H1 (cell line): ENCODE data around the gene THAP7. TPM values are rescaled to one million over a fixed set of nuclear protein-coding genes. Genes with fewer than 3 reads are reported as not detected.

Experiments
- CTCF ChIA-PET: fragments of 300-600 bp; sonication (Branson Sonifier 250); formaldehyde crosslinking; loops from one replicate; lab custom pipeline; 2021; ENCODE audit not compliant: partially characterized antibody; lab: Charles Lee
- POLR2A ChIA-PET: fragments of 300-600 bp; sonication (Branson Sonifier 250); formaldehyde crosslinking; loops from one replicate; lab custom pipeline; 2021; ENCODE audit warnings: inconsistent platforms; ENCODE audit not compliant: partially characterized antibody; lab: Charles Lee
- DNase-seq, 2 experiments: peaks; one replicate each; pipeline versions ENCODE4 v3.0.0 to v3.0.0-alpha.2; 2010 to 2022; ENCODE audit warnings: low spot score in 2 of 2, low read depth in 1 of 2, mixed read lengths in 1 of 2
- FAIRE-seq: peaks from 2 replicates; lab custom pipeline; 2011; peaks lifted over from hg19 to GRCh38; lab: Jason Lieb, UNC
- H2AFZ ChIP-seq: 2 replicates; pipeline ENCODE4 v1.8.1; 2012; ENCODE audit warnings: low read length, inconsistent platforms
- H2AK5ac ChIP-seq: 2 replicates; pipeline ENCODE4 v1.6.1; 2013; ENCODE audit warnings: low read depth, low read length
- H2BK120ac ChIP-seq: replicated peaks from 2 replicates; pipeline ENCODE3; 2013; ENCODE audit warnings: low read depth, low read length, inconsistent platforms
- H2BK12ac ChIP-seq: 2 replicates; pipeline ENCODE4 v1.6.1; 2013; ENCODE audit warnings: low read depth, low read length
- H2BK15ac ChIP-seq: 2 replicates; pipeline ENCODE4 v1.6.1; 2013; ENCODE audit warnings: low read length
- H2BK20ac ChIP-seq: 2 replicates; pipeline ENCODE4 v1.6.1; 2013; ENCODE audit warnings: low read length
- H2BK5ac ChIP-seq: 2 replicates; pipeline ENCODE4 v1.6.1; 2013; ENCODE audit warnings: low read depth, low read length
- H3K14ac ChIP-seq: 2 replicates; pipeline ENCODE4 v1.6.1; 2013; ENCODE audit warnings: inconsistent platforms; ENCODE audit not compliant: insufficient read length
- H3K18ac ChIP-seq: 2 replicates; pipeline ENCODE4 v1.6.1; 2013; ENCODE audit warnings: low read length; ENCODE audit errors: extremely low read depth
- H3K23ac ChIP-seq: 2 replicates; pipeline ENCODE4 v1.6.1; 2013; ENCODE audit warnings: inconsistent platforms; ENCODE audit not compliant: insufficient read length
- H3K23me2 ChIP-seq: 2 replicates; pipeline ENCODE4 v1.6.1; 2013; ENCODE audit warnings: low read depth, low read length
- H3K27ac ChIP-seq: 2 replicates; pipeline ENCODE4 v1.6.1; 2011; ENCODE audit warnings: low read depth, low read length, inconsistent platforms
- H3K27me3 ChIP-seq, 4 experiments: replicated peaks in 1 of 4; 1 replicate in 1 of 4; 2 replicates in 3 of 4; pipeline versions ENCODE4 v1.6.1 to v1.8.1; 2011 to 2013; ENCODE audit warnings: low read length in 3 of 4, mild to moderate bottlenecking in 3 of 4, inconsistent platforms in 2 of 4, mixed read lengths in 2 of 4, moderate library complexity in 1 of 4; ENCODE audit not compliant: control insufficient read depth in 3 of 4, insufficient read depth in 3 of 4; ENCODE audit errors: extremely low read depth in 1 of 4
- H3K36me3 ChIP-seq, 4 experiments: 2 replicates each; pipeline versions ENCODE4 v1.6.1 to v1.8.1; 2011 to 2013; ENCODE audit warnings: mild to moderate bottlenecking in 4 of 4, low read length in 3 of 4, moderate library complexity in 2 of 4, control low read depth in 1 of 4, inconsistent platforms in 1 of 4; ENCODE audit not compliant: insufficient read depth in 4 of 4, control insufficient read depth in 2 of 4
- H3K4ac ChIP-seq: replicated peaks from 2 replicates; pipeline ENCODE3; 2013; ENCODE audit warnings: low read length, low read depth, mixed read lengths, inconsistent platforms; ENCODE audit not compliant: insufficient read length
- H3K4me1 ChIP-seq, 4 experiments: replicated peaks in 1 of 4; 1 replicate in 1 of 4; 2 replicates in 3 of 4; pipeline versions ENCODE4 v1.6.1 to v1.8.1; 2011 to 2013; ENCODE audit warnings: low read length in 3 of 4, inconsistent platforms in 2 of 4, mixed read lengths in 1 of 4; ENCODE audit not compliant: insufficient read depth in 4 of 4, control insufficient read depth in 3 of 4
- H3K4me2 ChIP-seq, 2 experiments: 2 replicates each; pipeline versions ENCODE4 v1.6.1 to v1.8.1; 2011 to 2013; ENCODE audit warnings: low read depth in 2 of 2, low read length in 2 of 2, control low read depth in 1 of 2, inconsistent platforms in 1 of 2, mild to moderate bottlenecking in 1 of 2; ENCODE audit not compliant: insufficient read depth in 1 of 2
- H3K4me3 ChIP-seq, 4 experiments: fragments of 200-600, 300-600 bp in 1 of 4; sonication (generic), shearing (Covaris generic), sonication (Bioruptor Twin) in 1 of 4; 2 replicates each; pipeline versions ENCODE4 v1.5.1 to v1.8.1; 2011 to 2016; ENCODE audit warnings: low read length in 4 of 4, low read depth in 3 of 4, control low read depth in 2 of 4, inconsistent platforms in 2 of 4, mild to moderate bottlenecking in 2 of 4, mixed read lengths in 1 of 4, moderate library complexity in 1 of 4; ENCODE audit not compliant: insufficient read depth in 2 of 4; ENCODE audit errors: extremely low read depth in 1 of 4
- H3K56ac ChIP-seq: replicated peaks from 2 replicates; pipeline ENCODE3; 2013; ENCODE audit warnings: low read depth, mild to moderate bottlenecking, mixed read lengths, low read length, inconsistent platforms; ENCODE audit not compliant: insufficient read length
- H3K79me1 ChIP-seq: 2 replicates; pipeline ENCODE4 v1.6.1; 2013; ENCODE audit warnings: low read depth, low read length, control low read depth
- H3K79me2 ChIP-seq, 2 experiments: 2 replicates each; pipeline versions ENCODE4 v1.6.1 to v1.8.1; 2012 to 2013; ENCODE audit warnings: low read length in 2 of 2, mild to moderate bottlenecking in 2 of 2, inconsistent platforms in 1 of 2; ENCODE audit not compliant: insufficient read depth in 2 of 2, control insufficient read depth in 1 of 2
- H3K9ac ChIP-seq, 4 experiments: replicated peaks in 1 of 4; 1 replicate in 1 of 4; 2 replicates in 3 of 4; pipeline versions ENCODE4 v1.6.1 to v1.8.1; 2011 to 2013; ENCODE audit warnings: low read depth in 3 of 4, low read length in 3 of 4, control low read depth in 2 of 4, mild to moderate bottlenecking in 2 of 4, moderate library complexity in 2 of 4, inconsistent platforms in 1 of 4; ENCODE audit errors: extremely low read depth in 1 of 4
- H3K9me3 ChIP-seq, 2 experiments: 2 replicates each; pipeline versions ENCODE4 v1.6.1 to v1.8.1; 2012 to 2013; ENCODE audit warnings: mild to moderate bottlenecking in 2 of 2, moderate library complexity in 2 of 2, control low read depth in 1 of 2, inconsistent platforms in 1 of 2, low read depth in 1 of 2, low read length in 1 of 2, mixed read lengths in 1 of 2; ENCODE audit not compliant: insufficient read depth in 2 of 2
- H4K20me1 ChIP-seq, 2 experiments: replicated peaks in 1 of 2; 2 replicates each; pipeline versions ENCODE3 to v1.8.1; 2011 to 2013; ENCODE audit warnings: inconsistent platforms in 2 of 2, low read length in 2 of 2, mild to moderate bottlenecking in 1 of 2; ENCODE audit not compliant: insufficient read depth in 2 of 2, control insufficient read depth in 1 of 2
- H4K5ac ChIP-seq: 2 replicates; pipeline ENCODE4 v1.6.1; 2013; ENCODE audit warnings: low read length, low read depth, mixed read lengths, inconsistent platforms; ENCODE audit not compliant: insufficient read length
- H4K8ac ChIP-seq: 2 replicates; pipeline ENCODE4 v1.8.0; 2013; ENCODE audit warnings: mild to moderate bottlenecking, moderate library complexity, low read length, inconsistent platforms; ENCODE audit not compliant: insufficient read depth; ENCODE audit errors: extremely low read depth
- H4K91ac ChIP-seq: replicated peaks from 2 replicates; pipeline ENCODE3; 2013; ENCODE audit warnings: low read length, mixed read lengths, inconsistent platforms; ENCODE audit not compliant: insufficient read length
- EGR1 ChIP-seq: IDR thresholded peaks from 2 replicates; pipeline ENCODE4 v1.6.1; 2011; ENCODE audit warnings: low read depth, low read length, borderline replicate concordance
- SP2 ChIP-seq: IDR thresholded peaks from 2 replicates; pipeline ENCODE4 v1.6.1; 2012; ENCODE audit warnings: mild to moderate bottlenecking, low read length, inconsistent platforms
- WGBS, 2 experiments: shearing (Covaris generic) in 1 of 2; methylation state at CpG; one replicate each; pipeline versions ENCODE4 v1.1.6 to v1.1.7; 2013 to 2015; ENCODE audit warnings: low lambda C conversion rate in 2 of 2, mixed read lengths in 2 of 2, inconsistent platforms in 1 of 2, low coverage in 1 of 2, missing lambda C conversion rate in 1 of 2; ENCODE audit not compliant: insufficient replicate concordance in 2 of 2, insufficient coverage in 1 of 2, insufficient read length in 1 of 2; ENCODE audit errors: extremely low coverage in 1 of 2, missing lambda C conversion rate in 1 of 2; 5-methylcytosine and 5-hydroxymethylcytosine counted together
- polyA plus RNA-seq, 7 experiments: library from polyadenylated mRNA; depleted of rRNA in 3 of 7; stranded (reverse) in 5 of 7; unstranded in 2 of 7; fragments of >200 nt in 5 of 7; fragments of 200-250 nt in 2 of 7; gene quantifications; 1 replicate in 5 of 7; 2 replicates in 1 of 7; 4 replicates in 1 of 7; pipeline versions ENCODE4 v1.2.1 to v1.2.3, GENCODE V29; 2011 to 2013; ENCODE audit warnings: missing spikeins in 2 of 7, mixed read lengths in 2 of 7
- total RNA-seq: library from RNA; stranded (reverse); fragmentation: NEBNext Ultra II Directional; extraction: Animal tissue kit (Norgen Biotek cat#: 25700); gene quantifications from 2 replicates; pipeline ENCODE4 v1.2.1, GENCODE V29; 2021

THAP7 gene
- total and polyA plus RNA-seq, 2 of the 8 experiments (the other 6 are each of a cell fraction or from before 2014, with no cell fraction given) = 16.9 to 32.5 TPM

DNA sequence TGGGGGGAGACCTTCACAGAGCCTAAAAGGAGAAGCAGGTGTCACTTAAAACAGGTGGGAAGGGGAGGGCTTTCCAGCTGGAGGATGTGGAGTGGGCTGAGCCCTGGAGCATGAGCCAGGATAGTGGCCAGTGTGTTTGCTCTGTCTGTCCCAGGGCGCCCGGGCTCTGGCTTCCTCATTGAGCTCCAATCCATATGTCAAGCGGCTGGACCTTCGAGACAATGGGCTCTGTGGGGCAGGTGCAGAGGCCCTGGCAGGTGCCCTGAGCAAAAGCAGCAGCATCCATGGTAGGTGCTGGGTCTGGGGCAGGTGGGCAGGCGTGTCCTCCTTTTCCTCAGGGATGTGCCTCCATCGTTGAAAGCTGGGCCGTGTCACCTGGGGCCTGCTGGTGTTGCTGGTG lies 45.8 kb upstream of the THAP7 start:
- Histone ChIP-seq H3K27me3 (peaks cover 0 to 7% (median 2%) of the 10 kb centered on the region in 4 experiments; a peak in 3 of 7 replicates), H2BK120ac (no peak overlapping the region), H4K20me1 (no peaks in the 10 kb centered on the region), H2BK12ac (no peak overlapping the region), H3K56ac (no peak overlapping the region), H3K4me3 (no peak overlapping the region), H3K9me3 (no peaks in the 10 kb centered on the region), H4K8ac (no peak overlapping the region), H3K79me2 (no peaks in the 10 kb centered on the region), H3K14ac (no peak overlapping the region), H3K79me1 (no peaks in the 10 kb centered on the region), H2AFZ (no peak overlapping the region), H2AK5ac (no peak overlapping the region), H3K18ac (no peak overlapping the region), H4K5ac (no peak overlapping the region), H4K91ac (no peak overlapping the region), H3K23me2 (peaks cover 6% of the 10 kb centered on the region; the same call in 1 of the 2 replicates), H3K23ac (no peak overlapping the region), H3K4me1 (peaks cover 2 to 20% (median 5%) of the 10 kb centered on the region in 4 experiments; a peak in 5 of 7 replicates), H2BK20ac (no peak overlapping the region), H3K9ac (no peak overlapping the region), H3K27ac (no peak overlapping the region), H2BK5ac (no peak overlapping the region), H3K36me3 (no peaks in the 10 kb centered on the region), H2BK15ac (no peak overlapping the region), H3K4ac (no peak overlapping the region), H3K4me2 (no peak overlapping the region)
- FAIRE-seq (no peak), DNase-seq (no peak)
- no peak for TF ChIP-seq SP2
- no peak for TF ChIP-seq EGR1
- WGBS, 2 experiments = 88% methylated on average over 3 of the region's 7 CpGs; no CpG with 5 or more reads in 1 of the 2 experiments
- ChIA-PET CTCF (interaction anchor here (1.1 to 1.7 kb wide), 4 partner anchors 9 to 55 kb away, joined by 3 to 4 read pairs (median 3); no protein-coding TSS in a partner anchor), POLR2A (no interaction called here)
